Adipose tissue (tissue), 3 donors: Measurements from ENCODE around the gene POU2AF1. TPM values are rescaled to one million over a fixed set of nuclear protein-coding genes. Genes with fewer than 3 reads are reported as not detected.

Experiments
- H3K27ac ChIP-seq: one replicate; pipeline ENCODE4 v1.5.1; 2013; ENCODE audit warnings: low read depth, low read length
- WGBS, 3 donors: extraction: QIAGEN DNeasy Blood & Tissue Kit; methylation state at CpG; one replicate each; pipeline ENCODE4 v1.1.7; 2013; 5-methylcytosine and 5-hydroxymethylcytosine counted together
- polyA plus RNA-seq, 3 donors: library from polyadenylated mRNA; stranded (reverse); fragments of 200-250 nt; gene quantifications; one replicate each; pipeline ENCODE4 v1.2.3, GENCODE V29; 2013
- donor health status: healthy with polysubstance abuse.
- donor health status: Bipolar disorder and iron deficiency.
- donor health status: healthy.

Gene POU2AF1, protein sequence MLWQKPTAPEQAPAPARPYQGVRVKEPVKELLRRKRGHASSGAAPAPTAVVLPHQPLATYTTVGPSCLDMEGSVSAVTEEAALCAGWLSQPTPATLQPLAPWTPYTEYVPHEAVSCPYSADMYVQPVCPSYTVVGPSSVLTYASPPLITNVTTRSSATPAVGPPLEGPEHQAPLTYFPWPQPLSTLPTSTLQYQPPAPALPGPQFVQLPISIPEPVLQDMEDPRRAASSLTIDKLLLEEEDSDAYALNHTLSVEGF
- polyA plus RNA-seq, result under 1 TPM in 2 of 3 donors, not detected in 1; 0.51 to 0.55 TPM

DNA sequence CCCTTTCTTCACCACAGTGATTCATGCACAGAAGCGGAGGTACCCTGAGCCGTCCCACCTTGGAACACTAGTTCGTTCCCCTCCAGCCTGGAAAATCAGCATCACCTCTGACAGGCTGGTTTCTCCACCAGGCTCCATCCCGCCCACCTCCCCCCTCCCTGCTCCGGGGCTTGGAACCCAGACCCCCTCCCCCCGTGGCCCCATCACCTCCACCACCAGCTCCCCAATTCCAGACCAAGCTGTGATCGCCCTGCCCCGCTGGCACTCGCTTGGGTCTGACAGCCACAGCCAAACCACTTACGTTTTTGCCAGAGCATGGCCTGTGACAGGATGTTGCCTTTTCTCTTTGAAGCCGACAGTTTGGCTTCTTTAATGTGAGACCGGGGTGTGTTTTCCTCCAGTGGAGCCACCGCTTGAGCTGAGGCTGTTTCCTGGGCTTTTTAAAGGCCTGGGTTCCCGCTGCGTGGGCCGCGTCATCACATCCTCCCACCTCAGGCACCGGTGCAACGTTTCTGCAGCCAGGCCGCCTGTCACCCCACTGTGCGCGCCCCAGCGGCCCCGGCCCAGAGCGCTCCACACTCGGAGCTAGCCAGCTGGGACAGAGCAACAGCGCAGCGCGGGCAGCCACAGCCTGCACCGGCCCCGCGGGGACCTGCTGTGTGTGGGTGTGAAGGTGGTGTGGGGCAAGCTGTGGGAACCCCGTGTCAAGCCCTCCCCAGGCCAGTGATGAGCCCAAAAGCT lies at the start of gene POU2AF1:
TSS of gene POU2AF1 (minus strand) at position 415 of the 741 bp plus-strand sequence. CDS start at position 317, 98 bp downstream.
- no peak within 1 kb of the TSS for H3K27ac ChIP-seq
- WGBS, 3 donors, result 34 to 77% (median 38%) methylated on average over 33 of the region's 33 CpGs

DNA sequence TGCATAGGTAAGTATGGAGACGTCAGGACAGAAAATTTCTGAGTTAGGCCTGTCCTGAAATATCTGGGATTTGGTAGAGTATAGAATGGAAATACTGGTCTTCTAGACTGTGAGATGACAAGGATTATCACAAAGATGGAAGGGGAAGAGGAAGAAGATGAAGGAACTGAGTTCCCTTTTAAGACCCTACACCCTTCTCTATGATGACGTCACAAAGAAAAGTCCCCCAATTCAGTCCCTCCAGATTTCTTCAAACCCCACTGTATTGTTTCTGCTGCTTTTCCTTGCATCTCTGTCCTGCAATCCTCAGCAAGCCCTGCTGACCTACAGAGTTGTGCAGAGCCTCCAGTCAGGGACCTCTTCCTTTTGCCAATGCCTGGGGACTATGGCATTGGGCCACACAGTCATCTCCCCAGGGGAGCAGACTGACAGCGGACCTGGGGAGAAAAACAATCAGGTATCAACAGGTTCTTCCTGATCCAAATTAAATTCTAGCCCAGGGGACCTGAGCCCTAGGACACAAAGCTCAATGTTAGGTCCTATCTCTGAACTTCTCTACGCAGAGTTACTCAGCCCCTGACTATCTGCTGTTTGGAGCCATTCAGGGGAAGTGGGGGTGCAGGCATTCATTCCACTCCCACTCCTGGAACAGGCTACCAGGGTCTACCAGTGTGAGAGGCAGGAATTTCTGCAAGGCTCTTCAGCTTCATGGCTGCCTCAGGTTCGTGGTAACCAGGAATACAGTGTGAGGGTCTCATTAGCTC lies 49.2 kb upstream of the POU2AF1 start:
- WGBS, 3 donors, result 87% methylated on average over 5 of the region's 5 CpGs
- H3K27ac ChIP-seq, result no peak overlapping the region

- 44 to 48% (median 45%) methylated on average over 4 of the region's 4 CpGs for WGBS, 3 donors
- H3K27ac ChIP-seq, result no peak overlapping the region
Observed at GRCh38 chr11:111427471-111427912, 48.4 kb upstream of the POU2AF1 start.

DNA sequence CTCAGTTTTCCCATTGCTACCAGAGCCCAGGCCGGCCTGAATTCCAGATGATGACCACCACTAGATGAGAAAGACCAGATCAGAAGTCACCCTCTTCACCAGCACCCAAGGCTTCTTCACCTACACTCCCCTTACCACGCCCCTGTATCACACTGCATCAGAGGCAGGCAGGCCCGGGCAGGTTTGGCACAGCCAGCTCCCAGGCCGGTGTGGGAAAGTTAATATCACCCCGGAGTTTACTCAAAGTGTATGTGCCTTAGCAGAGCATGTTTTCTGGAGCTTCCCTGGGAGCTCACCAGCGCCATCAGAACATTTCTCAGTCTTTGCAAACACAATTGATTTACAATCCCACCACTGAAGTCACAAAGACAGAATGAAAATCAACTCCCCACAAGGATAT lies 47.5 kb upstream of the POU2AF1 start:
- H3K27ac ChIP-seq, result no peak overlapping the region
- WGBS, 3 donors, result 66 to 96% (median 85%) methylated on average over 6 of the region's 6 CpGs

DNA sequence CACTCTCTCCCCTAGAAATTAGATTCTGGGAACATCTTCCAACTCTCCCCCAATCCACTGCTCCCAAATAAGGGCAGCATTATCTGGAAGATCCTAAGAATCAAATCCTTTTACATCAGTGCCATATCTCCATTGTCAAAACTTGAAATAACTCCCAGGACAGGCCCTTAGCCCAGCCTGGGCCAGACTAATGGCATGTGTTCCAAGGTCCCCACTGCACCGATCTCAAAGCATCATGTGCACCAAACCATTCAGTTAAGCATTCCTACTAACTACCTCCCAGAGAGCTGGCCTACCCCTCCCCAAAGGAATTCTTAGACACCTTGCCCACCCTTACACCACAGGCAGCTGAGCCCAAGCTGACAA lies 44.2 kb upstream of the POU2AF1 start:
- 54 to 78% (median 69%) methylated on average over 1 of the region's 1 CpG for WGBS, 3 donors
- no peak overlapping the region for H3K27ac ChIP-seq

DNA sequence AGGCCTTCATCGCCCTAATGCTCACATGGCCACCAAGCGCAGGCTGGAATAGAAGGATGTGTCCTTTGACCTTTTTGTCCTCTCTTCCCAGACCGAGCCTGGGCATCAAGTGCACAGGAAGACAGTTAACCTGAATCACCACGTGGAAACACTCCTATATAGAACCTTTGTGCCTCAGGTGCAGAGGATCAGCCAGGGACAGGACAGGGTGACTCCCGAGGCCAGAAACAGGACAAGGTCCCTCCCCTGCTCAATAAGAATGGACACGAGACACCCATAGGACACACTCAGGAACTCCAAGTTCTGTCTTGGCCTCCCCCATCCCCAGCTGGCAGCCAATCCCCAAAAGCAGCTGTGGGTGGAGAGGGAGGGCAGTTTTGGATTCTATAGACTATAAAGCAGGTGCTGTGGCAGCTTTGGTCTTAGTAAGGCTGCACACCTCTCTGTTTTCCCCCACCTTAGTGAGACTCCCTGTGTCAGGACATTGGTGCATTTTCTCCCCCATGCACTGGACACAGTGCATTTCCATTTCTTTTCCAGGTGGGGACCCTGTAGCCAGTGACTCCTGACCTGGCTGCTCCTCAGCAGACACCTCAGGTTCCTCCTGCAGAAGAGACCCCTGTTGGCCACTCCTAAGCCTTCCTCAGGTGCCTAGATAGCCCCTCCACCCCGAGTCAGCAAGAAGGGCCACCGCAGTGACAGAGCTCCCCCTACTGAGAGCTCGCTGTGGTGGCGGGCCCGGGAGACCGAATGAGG lies 43.6 kb upstream of the POU2AF1 start:
- WGBS, 3 donors, result 52 to 55% (median 53%) methylated on average over 12 of the region's 12 CpGs
- H3K27ac ChIP-seq, result no peak overlapping the region

GRCh38 chr11:111421251-111421650 lies 42.2 kb upstream of the POU2AF1 start:
- H3K27ac ChIP-seq, result no peak overlapping the region
- 94 to 96% (median 94%) methylated on average over 5 of the region's 5 CpGs for WGBS, 3 donors

DNA sequence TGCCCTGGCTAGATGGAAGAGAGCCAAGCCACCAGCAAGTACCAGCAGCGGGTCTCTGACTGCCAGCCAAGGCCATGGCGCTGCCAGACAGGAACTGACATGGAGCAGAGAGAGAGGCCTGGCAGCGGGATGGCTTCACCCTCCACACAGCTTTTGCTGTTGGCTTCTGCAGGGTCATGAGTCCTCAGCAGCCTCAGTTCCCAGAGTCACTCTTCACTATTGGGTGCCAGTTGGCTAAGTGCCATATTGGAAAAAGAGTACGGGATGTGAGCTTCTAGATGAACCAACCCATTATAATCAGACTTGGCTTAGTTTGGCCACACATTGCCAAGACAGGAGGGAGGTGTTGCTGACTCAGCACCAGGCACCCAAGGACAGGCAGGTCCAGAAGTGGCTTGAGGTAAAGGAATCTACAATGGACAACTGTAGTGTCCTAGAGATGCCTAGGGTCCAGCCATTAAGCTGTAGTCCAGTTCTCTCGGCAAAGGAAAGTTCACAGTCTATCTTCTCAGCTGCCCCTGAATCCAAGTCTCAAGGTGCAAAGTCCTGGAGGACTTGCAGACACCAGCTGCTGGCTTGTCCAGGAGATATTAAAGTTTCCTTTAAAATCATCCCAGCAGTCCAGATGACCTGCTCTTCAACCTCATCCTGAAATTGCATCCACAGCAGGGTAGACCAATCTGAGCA lies 40.7 kb upstream of the POU2AF1 start:
- WGBS, 3 donors, result 20 to 57% (median 53%) methylated on average over 5 of the region's 5 CpGs

GRCh38 chr11:111419181-111419580 lies 40.1 kb upstream of the POU2AF1 start:
- H3K27ac ChIP-seq, result no peak overlapping the region
- WGBS, 3 donors, result 77 to 86% (median 77%) methylated on average over 4 of the region's 4 CpGs

More for the DNA sequence above, 40.7 kb upstream of the POU2AF1 start:
- H3K27ac ChIP-seq, result no peak overlapping the region

DNA sequence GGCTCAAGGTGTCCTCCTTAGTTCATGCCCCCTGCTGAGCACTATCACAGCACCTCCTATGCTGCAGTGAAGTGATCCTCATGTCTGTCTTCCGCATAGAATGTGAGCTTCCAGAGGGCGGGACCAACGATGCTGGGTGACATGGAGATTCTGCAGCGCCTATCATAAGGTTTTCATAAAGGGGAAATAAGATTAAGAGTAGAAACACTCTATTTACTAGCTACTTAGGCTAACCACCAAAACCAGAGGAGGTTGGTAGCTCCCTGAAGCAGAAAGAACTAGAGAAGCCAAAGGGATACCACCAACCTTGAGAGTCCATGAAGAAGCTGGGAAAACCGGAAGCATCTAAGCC lies 39.3 kb upstream of the POU2AF1 start:
- no peak overlapping the region for H3K27ac ChIP-seq
- WGBS, 3 donors, result 56 to 59% (median 56%) methylated on average over 5 of the region's 5 CpGs

GRCh38 chr11:111417766-111418435 lies 38.8 kb upstream of the POU2AF1 start:
- H3K27ac ChIP-seq, result no peak overlapping the region
- WGBS, 3 donors, result 30 to 40% (median 32%) methylated on average over 10 of the region's 10 CpGs

GRCh38 chr11:111417011-111417765 lies 38.1 kb upstream of the POU2AF1 start:
- no peak overlapping the region for H3K27ac ChIP-seq

GRCh38 chr11:111416231-111416960 lies 37.3 kb upstream of the POU2AF1 start:
- WGBS, 3 donors, result 87 to 92% (median 88%) methylated on average over 16 of the region's 16 CpGs
- H3K27ac ChIP-seq, result no peak overlapping the region

More at GRCh38 chr11:111417011-111417765, 38.1 kb upstream of the POU2AF1 start:
- 54 to 55% (median 54%) methylated on average over 8 of the region's 8 CpGs for WGBS, 3 donors

DNA sequence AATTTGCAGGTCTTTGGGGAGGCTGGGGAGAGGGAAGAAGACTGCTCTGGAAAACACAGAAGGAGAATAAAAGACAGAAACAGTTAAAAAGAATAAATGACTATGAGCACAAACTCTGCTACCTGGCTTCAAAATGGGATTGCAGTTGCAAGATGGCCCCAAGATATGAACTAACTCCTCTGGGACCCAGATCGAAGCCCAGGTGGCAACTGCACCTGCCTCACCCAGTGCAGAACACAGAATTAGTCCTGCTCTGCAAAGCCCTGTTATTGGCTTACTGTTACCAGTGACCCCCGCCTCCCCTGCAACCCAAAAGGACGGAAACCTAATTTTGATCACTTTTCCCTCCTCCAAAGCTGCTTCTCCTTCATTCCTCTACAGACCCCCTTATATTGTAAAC lies 35.9 kb upstream of the POU2AF1 start:
- WGBS, 3 donors, result 78 to 96% (median 93%) methylated on average over 3 of the region's 3 CpGs
- H3K27ac ChIP-seq, result no peak overlapping the region

GRCh38 chr11:111414267-111414931 lies 35.3 kb upstream of the POU2AF1 start:
- H3K27ac ChIP-seq, result no peak overlapping the region
- 57 to 84% (median 68%) methylated on average over 8 to 9 of the region's 9 CpGs for WGBS, 3 donors

GRCh38 chr11:111413849-111414248 lies 34.8 kb upstream of the POU2AF1 start:
- no peak overlapping the region for H3K27ac ChIP-seq
- WGBS, 3 donors, result 77 to 84% (median 79%) methylated on average over 7 of the region's 7 CpGs
